A549 (cell line): Measurements from ENCODE around the gene LNPEP. TPM values are rescaled to one million over a fixed set of nuclear protein-coding genes. Genes with fewer than 3 reads are reported as not detected.

Source experiments
- ATAC-seq, 2 experiments: fragments of 200-7000 bp in 1 of 2; fragments of >200 bp in 1 of 2; cut with Nextera tagmentation in 1 of 2; cut with Tn5 transposase in 1 of 2; 3 replicates each; pipeline versions ENCODE4 v1.8.0 to v1.9.1; 2018 to 2020; ENCODE audit warnings: mild to moderate bottlenecking in 1 of 2, moderate library complexity in 1 of 2
- CTCF ChIA-PET: fragments of 300-600 bp; sonication (Branson Sonifier 250); formaldehyde crosslinking; extraction: SDS; loops from one replicate; lab custom pipeline; 2021; ENCODE audit warnings: antibody characterized with exemption, inconsistent platforms; lab: Yijun Ruan, JAX
- POLR2A ChIA-PET: fragments of 350-600 bp; formaldehyde crosslinking; extraction: SDS; loops from one replicate; lab custom pipeline; 2021; ENCODE audit warnings: antibody characterized with exemption, inconsistent platforms; lab: Yijun Ruan, JAX
- DNase-seq, 2 experiments: peaks; one replicate each; pipeline versions ENCODE4 v3.0.0 to v3.0.0-alpha.2; 2011 to 2016; ENCODE audit warnings: low read depth in 1 of 2, low spot score in 1 of 2
- FAIRE-seq: peaks from 2 replicates; lab custom pipeline; 2011; peaks lifted over from hg19 to GRCh38; lab: Jason Lieb, UNC
- H3K27ac ChIP-seq, 2 experiments: fragments of >200 bp; sonication (Bioruptor Twin); formaldehyde crosslinking; 3 replicates each; pipeline ENCODE4 v1.5.1; 2016 to 2017
- H3K4me1 ChIP-seq: fragments of >200 bp; sonication (Bioruptor Twin); formaldehyde crosslinking; 3 replicates; pipeline ENCODE4 v1.6.1; 2016
- H3K4me2 ChIP-seq: fragments of >200 bp; sonication (Bioruptor Twin); formaldehyde crosslinking; 3 replicates; pipeline ENCODE4 v1.6.1; 2016
- H3K4me3 ChIP-seq: fragments of >200 bp; sonication (Bioruptor Twin); formaldehyde crosslinking; 3 replicates; pipeline ENCODE4 v1.5.1; 2016
- H3K9me3 ChIP-seq: fragments of >200 bp; sonication (Bioruptor Twin); formaldehyde crosslinking; 3 replicates; pipeline ENCODE4 v1.6.1; 2016
- ATOH8 ChIP-seq: fragments of 250-450 bp; sonication (Bioruptor Pico); IDR thresholded peaks from 2 replicates; pipeline ENCODE4 v1.5.0; 2020; ENCODE audit warnings: low read depth, mild to moderate bottlenecking, moderate library complexity
- CHD2 ChIP-seq: fragments of 150-350 bp; IDR thresholded peaks from 2 replicates; pipeline ENCODE4 v1.6.1; 2014; ENCODE audit warnings: low read length; ENCODE audit not compliant: partially characterized antibody
- CTCF ChIP-seq: fragments of >200 bp; sonication (Bioruptor Twin); formaldehyde crosslinking; IDR thresholded peaks from 3 replicates; pipeline ENCODE4 v1.5.1; 2016
- ELK1 ChIP-seq: fragments of 150-350 bp; IDR thresholded peaks from 2 replicates; pipeline ENCODE4 v1.6.1; 2014; ENCODE audit warnings: low read depth, mild to moderate bottlenecking, low read length
- ESRRA ChIP-seq: fragments of 150-350 bp; IDR thresholded peaks from 2 replicates; pipeline ENCODE4 v1.6.1; 2014; ENCODE audit warnings: mild to moderate bottlenecking, low read length, borderline replicate concordance
- FOSB ChIP-seq: fragments of 250-450 bp; sonication (Bioruptor Pico); IDR thresholded peaks from 2 replicates; pipeline ENCODE4 v1.5.0; 2020; ENCODE audit warnings: mild to moderate bottlenecking, moderate library complexity
- FOSL2 ChIP-seq, 2 experiments: fragments of 450-650 bp in 1 of 2; fragments of >200 bp in 1 of 2; sonication (Bioruptor Twin) in 1 of 2; formaldehyde crosslinking; IDR thresholded peaks; 2 replicates each; pipeline versions ENCODE4 v1.5.0 to v1.6.1; 2016 to 2020; ENCODE audit warnings: mild to moderate bottlenecking in 1 of 2, moderate library complexity in 1 of 2
- HDAC2 ChIP-seq: fragments of 200-600 bp; sonication (generic); IDR thresholded peaks from 2 replicates; pipeline ENCODE4 v1.6.1; 2016
- HEYL ChIP-seq: fragments of 250-450 bp; sonication (Bioruptor Pico); IDR thresholded peaks from 2 replicates; pipeline ENCODE4 v1.8.0; 2021; ENCODE audit warnings: mild to moderate bottlenecking, moderate library complexity
- JUNB ChIP-seq: fragments of >200 bp; sonication (Bioruptor Twin); formaldehyde crosslinking; IDR thresholded peaks from 2 replicates; pipeline ENCODE4 v1.6.1; 2016
- KDM5A ChIP-seq: fragments of 200-600 bp; sonication (generic); IDR thresholded peaks from 2 replicates; pipeline ENCODE4 v1.6.1; 2016; ENCODE audit warnings: antibody characterized with exemption, mild to moderate bottlenecking
- MAFK ChIP-seq: fragments of 450-650 bp; IDR thresholded peaks from 2 replicates; pipeline ENCODE4 v1.6.1; 2014; ENCODE audit not compliant: partially characterized antibody
- MAX ChIP-seq: IDR thresholded peaks from 2 replicates; pipeline ENCODE4 v1.6.1; 2012
- MAZ ChIP-seq: fragments of 150-350 bp; IDR thresholded peaks from 2 replicates; pipeline ENCODE4 v1.6.1; 2014; ENCODE audit warnings: antibody characterized with exemption, low read depth, low read length, borderline replicate concordance
- MYC ChIP-seq: IDR thresholded peaks from 2 replicates; pipeline ENCODE4 v1.6.1; 2012; ENCODE audit warnings: mild to moderate bottlenecking, inconsistent platforms, low read length, improper control_type of control experiment, borderline replicate concordance
- NFE2L2 ChIP-seq: fragments of 150-350 bp; conservative IDR thresholded peaks from 2 replicates; pipeline ENCODE4 v1.6.1; 2014; ENCODE audit warnings: low read length
- NPAS2 ChIP-seq: fragments of 250-450 bp; sonication (Bioruptor Pico); IDR thresholded peaks from 2 replicates; pipeline ENCODE4 v1.8.0; 2022; ENCODE audit warnings: mild to moderate bottlenecking, moderate library complexity, borderline replicate concordance
- PHF8 ChIP-seq: fragments of 200-600 bp; sonication (generic); IDR thresholded peaks from 2 replicates; pipeline ENCODE4 v1.6.1; 2016; ENCODE audit warnings: low read depth, mild to moderate bottlenecking, antibody characterized with exemption, moderate library complexity, borderline replicate concordance
- POLR2A ChIP-seq: IDR thresholded peaks from 2 replicates; pipeline ENCODE4 v1.6.1; 2012; ENCODE audit warnings: mild to moderate bottlenecking, low read length
- REST ChIP-seq: fragments of 200-600 bp; sonication (generic); IDR thresholded peaks from 2 replicates; pipeline ENCODE4 v1.6.1; 2016; ENCODE audit warnings: antibody characterized with exemption, mild to moderate bottlenecking, moderate library complexity
- SMC3 ChIP-seq: fragments of >200 bp; sonication (Bioruptor Twin); formaldehyde crosslinking; IDR thresholded peaks from 3 replicates; pipeline ENCODE4 v1.6.1; 2018; ENCODE audit warnings: inconsistent platforms
- ZC3H11A ChIP-seq: fragments of 450-650 bp; IDR thresholded peaks from 2 replicates; pipeline ENCODE4 v1.6.1; 2014; ENCODE audit warnings: antibody characterized with exemption, mild to moderate bottlenecking
- WGBS: methylation state at CpG from one replicate; pipeline ENCODE4 v1.1.6; 2017; ENCODE audit errors: missing lambda C conversion rate; 5-methylcytosine and 5-hydroxymethylcytosine counted together
- polyA plus RNA-seq, 4 experiments: library from polyadenylated mRNA; depleted of rRNA in 3 of 4; stranded (reverse); fragments of >200 nt; fragmentation: RNase III in 1 of 4; extraction: RNeasy Plus Mini Kit Qiagen cat#74134 plus additional on column Dnase treatment in 1 of 4; gene quantifications; 2 replicates in 3 of 4; 3 replicates in 1 of 4; pipeline ENCODE4 v1.2.3, GENCODE V29; 2011 to 2017
- TF ChIP-seq, protein P1 (sequence below): fragments of >200 bp; sonication (Bioruptor Twin); formaldehyde crosslinking; IDR thresholded peaks from 3 replicates; pipeline ENCODE4 v1.6.1; 2016
- TF ChIP-seq, protein P2 (sequence below): fragments of 450-650 bp; IDR thresholded peaks from 2 replicates; pipeline ENCODE4 v1.6.1; 2014; ENCODE audit warnings: antibody characterized with exemption

LNPEP gene
- polyA plus RNA-seq, 2 of the 4 experiments (the other 2 are of a cell fraction), result 5.9 to 19.7 TPM

GRCh38 chr5:97037819-97038218 lies 101.9 kb downstream of the LNPEP start (continued):
- no peak for TF ChIP-seq CTCF
- TF ChIP-seq POLR2A, result no peak
- no peak for TF ChIP-seq JUNB
- TF ChIP-seq ATOH8, result no peak
- no peak for TF ChIP-seq ZC3H11A

GRCh38 chr5:97041239-97041638 lies 105.4 kb downstream of the LNPEP start:
- ChIA-PET POLR2A (no interaction called here), CTCF (no interaction called here)
- no peak for DNase-seq
- no peak overlapping the region for H3K27ac ChIP-seq
- WGBS, result 94% methylated on average over 4 of the region's 4 CpGs
- TF ChIP-seq, protein P1, sequence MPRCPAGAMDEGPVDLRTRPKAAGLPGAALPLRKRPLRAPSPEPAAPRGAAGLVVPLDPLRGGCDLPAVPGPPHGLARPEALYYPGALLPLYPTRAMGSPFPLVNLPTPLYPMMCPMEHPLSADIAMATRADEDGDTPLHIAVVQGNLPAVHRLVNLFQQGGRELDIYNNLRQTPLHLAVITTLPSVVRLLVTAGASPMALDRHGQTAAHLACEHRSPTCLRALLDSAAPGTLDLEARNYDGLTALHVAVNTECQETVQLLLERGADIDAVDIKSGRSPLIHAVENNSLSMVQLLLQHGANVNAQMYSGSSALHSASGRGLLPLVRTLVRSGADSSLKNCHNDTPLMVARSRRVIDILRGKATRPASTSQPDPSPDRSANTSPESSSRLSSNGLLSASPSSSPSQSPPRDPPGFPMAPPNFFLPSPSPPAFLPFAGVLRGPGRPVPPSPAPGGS, result no peak
- TF ChIP-seq SMC3, result no peak
- TF ChIP-seq MAX, result no peak
- no peak for TF ChIP-seq NFE2L2
- TF ChIP-seq PHF8, result no peak
- no peak for TF ChIP-seq FOSB (CRISPR knock-in tag)
- TF ChIP-seq HDAC2, result no peak
- no peak for TF ChIP-seq HEYL (CRISPR knock-in tag)
- TF ChIP-seq JUNB, result no peak
- TF ChIP-seq MYC, result no peak
- TF ChIP-seq, protein P2, sequence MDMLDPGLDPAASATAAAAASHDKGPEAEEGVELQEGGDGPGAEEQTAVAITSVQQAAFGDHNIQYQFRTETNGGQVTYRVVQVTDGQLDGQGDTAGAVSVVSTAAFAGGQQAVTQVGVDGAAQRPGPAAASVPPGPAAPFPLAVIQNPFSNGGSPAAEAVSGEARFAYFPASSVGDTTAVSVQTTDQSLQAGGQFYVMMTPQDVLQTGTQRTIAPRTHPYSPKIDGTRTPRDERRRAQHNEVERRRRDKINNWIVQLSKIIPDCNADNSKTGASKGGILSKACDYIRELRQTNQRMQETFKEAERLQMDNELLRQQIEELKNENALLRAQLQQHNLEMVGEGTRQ, result no peak
- peaks cover 3% of the 10 kb centered on the region; the same call in 2 of the 3 replicates for H3K4me1 ChIP-seq
- FAIRE-seq, result no peak
- H3K9me3 ChIP-seq, result no peaks in the 10 kb centered on the region
- no peak overlapping the region for H3K4me3 ChIP-seq
- no peak overlapping the region for H3K4me2 ChIP-seq
- ATAC-seq, result no peak

DNA sequence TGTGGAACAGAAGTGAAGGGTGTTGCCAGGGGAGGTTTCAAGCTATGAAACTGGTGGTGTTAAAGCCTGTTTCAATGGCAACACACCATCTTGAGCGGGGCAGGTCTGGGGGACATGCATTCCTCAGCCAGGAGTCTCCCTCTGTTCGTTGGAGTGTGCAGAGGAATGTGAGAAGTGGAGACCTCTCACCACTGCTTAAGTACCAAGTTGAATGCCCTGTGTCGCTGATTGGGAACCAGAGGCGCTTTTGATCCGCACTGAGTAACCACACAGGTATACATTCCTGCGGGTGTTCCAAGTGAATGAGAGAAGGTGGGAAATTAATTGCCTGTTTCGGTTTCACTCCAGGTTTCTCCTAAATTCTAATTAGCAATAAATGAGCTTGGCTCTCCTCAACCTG lies 107.1 kb downstream of the LNPEP start:
- no peak for FAIRE-seq
- CTCF ChIA-PET, result interaction anchor here (1.0 to 1.3 kb wide), 2 partner anchors 63 to 100 kb away, joined by 3 read pairs; partner anchors contain the start of gene LIX1
- Histone ChIP-seq H3K4me2 (no peak overlapping the region), H3K4me1 (peaks cover 10% of the 10 kb centered on the region; the same call in 2 of the 3 replicates), H3K9me3 (no peaks in the 10 kb centered on the region), H3K27ac (no peak overlapping the region), H3K4me3 (no peak overlapping the region)
- WGBS, result 86% methylated on average over 7 of the region's 7 CpGs
- ATAC-seq, result no peak
- DNase-seq, result no peak
- POLR2A ChIA-PET, result no interaction called here
- no peak for TF ChIP-seq CHD2
- no peak for TF ChIP-seq NPAS2 (CRISPR knock-in tag)
- TF ChIP-seq REST, result no peak
- TF ChIP-seq MAZ, result no peak
- no peak for TF ChIP-seq FOSB (CRISPR knock-in tag)
- no peak for TF ChIP-seq ELK1
- no peak for TF ChIP-seq NFE2L2
- no peak for TF ChIP-seq FOSL2 (IDR thresholded peaks at IDR 0.05)
- TF ChIP-seq FOSL2 (CRISPR knock-in tag; IDR thresholded peaks at IDR 0.05), result no peak
- TF ChIP-seq MAFK, result no peak
- no peak for TF ChIP-seq KDM5A
- TF ChIP-seq, protein P1, result no peak
- no peak for TF ChIP-seq ESRRA
